GM10266 (cell line): Measurements from ENCODE around the gene POLE4.

Experiments
- DNase-seq: peaks from one replicate; pipeline ENCODE4 v3.0.0; 2012; ENCODE audit errors: extremely low spot score
- TF ChIP-seq, protein P1 (sequence below): IDR thresholded peaks from 2 replicates; pipeline ENCODE4 v1.5.1; 2012; ENCODE audit warnings: mild to moderate bottlenecking, low read depth; ENCODE audit not compliant: control insufficient read depth, insufficient read depth; ENCODE audit errors: missing control alignments

POLE4 gene

GRCh38 chr2:75010571-75010970, 52.1 kb downstream of the POLE4 start:
- TF ChIP-seq, protein P1, sequence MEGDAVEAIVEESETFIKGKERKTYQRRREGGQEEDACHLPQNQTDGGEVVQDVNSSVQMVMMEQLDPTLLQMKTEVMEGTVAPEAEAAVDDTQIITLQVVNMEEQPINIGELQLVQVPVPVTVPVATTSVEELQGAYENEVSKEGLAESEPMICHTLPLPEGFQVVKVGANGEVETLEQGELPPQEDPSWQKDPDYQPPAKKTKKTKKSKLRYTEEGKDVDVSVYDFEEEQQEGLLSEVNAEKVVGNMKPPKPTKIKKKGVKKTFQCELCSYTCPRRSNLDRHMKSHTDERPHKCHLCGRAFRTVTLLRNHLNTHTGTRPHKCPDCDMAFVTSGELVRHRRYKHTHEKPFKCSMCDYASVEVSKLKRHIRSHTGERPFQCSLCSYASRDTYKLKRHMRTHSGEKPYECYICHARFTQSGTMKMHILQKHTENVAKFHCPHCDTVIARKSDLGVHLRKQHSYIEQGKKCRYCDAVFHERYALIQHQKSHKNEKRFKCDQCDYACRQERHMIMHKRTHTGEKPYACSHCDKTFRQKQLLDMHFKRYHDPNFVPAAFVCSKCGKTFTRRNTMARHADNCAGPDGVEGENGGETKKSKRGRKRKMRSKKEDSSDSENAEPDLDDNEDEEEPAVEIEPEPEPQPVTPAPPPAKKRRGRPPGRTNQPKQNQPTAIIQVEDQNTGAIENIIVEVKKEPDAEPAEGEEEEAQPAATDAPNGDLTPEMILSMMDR: no peak
- DNase-seq: no peak

- no peak for DNase-seq
- TF ChIP-seq, protein P1: no peak
These were observed 53.6 kb downstream of the POLE4 start for GRCh38 chr2:75012080-75012479.

GRCh38 chr2:75018162-75018561, 59.7 kb downstream of the POLE4 start:
- TF ChIP-seq, protein P1: no peak
- DNase-seq: no peak
